GM12892 (cell line): ENCODE measurements around the gene MVP.

ENCODE experiments used
- POLR2A ChIP-seq: IDR thresholded peaks from 2 replicates; pipeline ENCODE4 v1.6.1; 2011; ENCODE audit warnings: low read depth, low read length, control low read depth
- TAF1 ChIP-seq: IDR thresholded peaks from 2 replicates; pipeline ENCODE4 v1.6.1; 2011; ENCODE audit warnings: low read depth, mild to moderate bottlenecking, control low read depth, low read length, borderline replicate concordance

DNA sequence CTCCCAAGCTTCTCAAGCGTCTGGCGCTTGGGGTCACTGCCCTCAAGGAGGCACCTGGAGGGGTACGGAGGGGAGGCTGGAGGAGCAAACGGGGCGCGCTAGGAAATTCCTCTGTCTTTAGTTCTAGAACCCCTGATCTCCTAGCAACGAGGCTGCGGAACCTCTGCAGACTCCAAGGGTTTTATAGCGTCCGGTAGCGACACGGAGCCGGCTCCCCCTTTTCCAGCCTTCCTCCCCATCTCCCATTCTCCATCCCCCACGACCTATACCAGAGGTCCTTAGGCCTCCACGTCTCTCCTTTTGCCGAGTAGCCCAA lies 43.4 kb downstream of the MVP start:
- TF ChIP-seq TAF1 = no peak
- no peak for TF ChIP-seq POLR2A
